ENCODE measurements around the gene FAM222B.
"Not testable (repeated sequence)": the region's sequence is repeated elsewhere in the genome, so short reads cannot be mapped to it uniquely, and the experiment has no call there.

Gene FAM222B

GRCh38 chr17:28744104-28744971 lies 98.3 kb downstream of the FAM222B start:
- peak in 1 of 2 experiments; percentile 73 for DNase-seq

GRCh38 chr17:28743243-28744103 lies 99.1 kb downstream of the FAM222B start, which contains the start of gene TRAF4:
Gene TRAF4 (plus strand): TSS chr17:28744011. CDS start chr17:28744113, 102 bp downstream.
- peak; percentile 86 to 95 for DNase-seq

GRCh38 chr17:28741358-28742349 lies 100.9 kb downstream of the FAM222B start:
- no peak for DNase-seq

GRCh38 chr17:28740406-28741357 lies 101.9 kb downstream of the FAM222B start:
- no peak for DNase-seq

- no peak for DNase-seq
These were observed 103.8 kb downstream of the FAM222B start for GRCh38 chr17:28738680-28739384.

GRCh38 chr17:28737770-28738679 lies 104.6 kb downstream of the FAM222B start:
- peak; percentile 42 to 79 for DNase-seq

GRCh38 chr17:28737316-28737715 lies 105.3 kb downstream of the FAM222B start:
- DNase-seq: no peak

- not testable (repeated sequence) for DNase-seq
These were observed 106.4 kb downstream of the FAM222B start for GRCh38 chr17:28735913-28736769.

- DNase-seq: no peak
These were observed 107.3 kb downstream of the FAM222B start for GRCh38 chr17:28735242-28735722.

GRCh38 chr17:28734712-28735241 lies 107.8 kb downstream of the FAM222B start:
- no peak for DNase-seq

GRCh38 chr17:28733346-28733745 lies 109.2 kb downstream of the FAM222B start:
- DNase-seq: no peak

- DNase-seq: no peak
These were observed 112.7 kb downstream of the FAM222B start for GRCh38 chr17:28729950-28730330.

- peak; percentile 94 to 99 for DNase-seq
These were observed 114.0 kb downstream of the FAM222B start, which contains the start of gene NEK8 for GRCh38 chr17:28728364-28729200. Gene NEK8 (plus strand): TSS chr17:28728788. CDS start chr17:28728814, 26 bp downstream.

- DNase-seq: peak; percentile 98 to 99
These were observed 115.7 kb downstream of the FAM222B start for GRCh38 chr17:28726627-28727491.

- peak; percentile 82 to 92 for DNase-seq
These were observed 116.4 kb downstream of the FAM222B start, which contains the start of gene TLCD1 for GRCh38 chr17:28726226-28726626. Gene TLCD1 (minus strand): TSS chr17:28726233. CDS start chr17:28726097, 136 bp downstream.
